H1 (cell line): ENCODE data around the gene DISC1. TPM values are rescaled to one million over a fixed set of nuclear protein-coding genes. Genes with fewer than 3 reads are reported as not detected.

ENCODE experiments used
- CTCF ChIA-PET: fragments of 300-600 bp; sonication (Branson Sonifier 250); formaldehyde crosslinking; loops from one replicate; lab custom pipeline; 2021; ENCODE audit not compliant: partially characterized antibody; lab: Charles Lee
- POLR2A ChIA-PET: fragments of 300-600 bp; sonication (Branson Sonifier 250); formaldehyde crosslinking; loops from one replicate; lab custom pipeline; 2021; ENCODE audit warnings: inconsistent platforms; ENCODE audit not compliant: partially characterized antibody; lab: Charles Lee
- DNase-seq, 2 experiments: peaks; one replicate each; pipeline versions ENCODE4 v3.0.0 to v3.0.0-alpha.2; 2010 to 2022; ENCODE audit warnings: low spot score in 2 of 2, low read depth in 1 of 2, mixed read lengths in 1 of 2
- FAIRE-seq: peaks from 2 replicates; lab custom pipeline; 2011; peaks lifted over from hg19 to GRCh38; lab: Jason Lieb, UNC
- H2AFZ ChIP-seq: 2 replicates; pipeline ENCODE4 v1.8.1; 2012; ENCODE audit warnings: low read length, inconsistent platforms
- H2AK5ac ChIP-seq: 2 replicates; pipeline ENCODE4 v1.6.1; 2013; ENCODE audit warnings: low read depth, low read length
- H2BK120ac ChIP-seq: replicated peaks from 2 replicates; pipeline ENCODE3; 2013; ENCODE audit warnings: low read depth, low read length, inconsistent platforms
- H2BK12ac ChIP-seq: 2 replicates; pipeline ENCODE4 v1.6.1; 2013; ENCODE audit warnings: low read depth, low read length
- H2BK15ac ChIP-seq: 2 replicates; pipeline ENCODE4 v1.6.1; 2013; ENCODE audit warnings: low read length
- H2BK20ac ChIP-seq: 2 replicates; pipeline ENCODE4 v1.6.1; 2013; ENCODE audit warnings: low read length
- H2BK5ac ChIP-seq: 2 replicates; pipeline ENCODE4 v1.6.1; 2013; ENCODE audit warnings: low read depth, low read length
- H3K14ac ChIP-seq: 2 replicates; pipeline ENCODE4 v1.6.1; 2013; ENCODE audit warnings: inconsistent platforms; ENCODE audit not compliant: insufficient read length
- H3K18ac ChIP-seq: 2 replicates; pipeline ENCODE4 v1.6.1; 2013; ENCODE audit warnings: low read length; ENCODE audit errors: extremely low read depth
- H3K23ac ChIP-seq: 2 replicates; pipeline ENCODE4 v1.6.1; 2013; ENCODE audit warnings: inconsistent platforms; ENCODE audit not compliant: insufficient read length
- H3K23me2 ChIP-seq: 2 replicates; pipeline ENCODE4 v1.6.1; 2013; ENCODE audit warnings: low read depth, low read length
- H3K27ac ChIP-seq: 2 replicates; pipeline ENCODE4 v1.6.1; 2011; ENCODE audit warnings: low read depth, low read length, inconsistent platforms
- H3K27me3 ChIP-seq, 4 experiments: replicated peaks in 1 of 4; 1 replicate in 1 of 4; 2 replicates in 3 of 4; pipeline versions ENCODE4 v1.6.1 to v1.8.1; 2011 to 2013; ENCODE audit warnings: low read length in 3 of 4, mild to moderate bottlenecking in 3 of 4, inconsistent platforms in 2 of 4, mixed read lengths in 2 of 4, moderate library complexity in 1 of 4; ENCODE audit not compliant: control insufficient read depth in 3 of 4, insufficient read depth in 3 of 4; ENCODE audit errors: extremely low read depth in 1 of 4
- H3K36me3 ChIP-seq, 4 experiments: 2 replicates each; pipeline versions ENCODE4 v1.6.1 to v1.8.1; 2011 to 2013; ENCODE audit warnings: mild to moderate bottlenecking in 4 of 4, low read length in 3 of 4, moderate library complexity in 2 of 4, control low read depth in 1 of 4, inconsistent platforms in 1 of 4; ENCODE audit not compliant: insufficient read depth in 4 of 4, control insufficient read depth in 2 of 4
- H3K4ac ChIP-seq: replicated peaks from 2 replicates; pipeline ENCODE3; 2013; ENCODE audit warnings: low read length, low read depth, mixed read lengths, inconsistent platforms; ENCODE audit not compliant: insufficient read length
- H3K4me1 ChIP-seq, 4 experiments: replicated peaks in 1 of 4; 1 replicate in 1 of 4; 2 replicates in 3 of 4; pipeline versions ENCODE4 v1.6.1 to v1.8.1; 2011 to 2013; ENCODE audit warnings: low read length in 3 of 4, inconsistent platforms in 2 of 4, mixed read lengths in 1 of 4; ENCODE audit not compliant: insufficient read depth in 4 of 4, control insufficient read depth in 3 of 4
- H3K4me2 ChIP-seq, 2 experiments: 2 replicates each; pipeline versions ENCODE4 v1.6.1 to v1.8.1; 2011 to 2013; ENCODE audit warnings: low read depth in 2 of 2, low read length in 2 of 2, control low read depth in 1 of 2, inconsistent platforms in 1 of 2, mild to moderate bottlenecking in 1 of 2; ENCODE audit not compliant: insufficient read depth in 1 of 2
- H3K4me3 ChIP-seq, 4 experiments: fragments of 200-600, 300-600 bp in 1 of 4; sonication (generic), shearing (Covaris generic), sonication (Bioruptor Twin) in 1 of 4; 2 replicates each; pipeline versions ENCODE4 v1.5.1 to v1.8.1; 2011 to 2016; ENCODE audit warnings: low read length in 4 of 4, low read depth in 3 of 4, control low read depth in 2 of 4, inconsistent platforms in 2 of 4, mild to moderate bottlenecking in 2 of 4, mixed read lengths in 1 of 4, moderate library complexity in 1 of 4; ENCODE audit not compliant: insufficient read depth in 2 of 4; ENCODE audit errors: extremely low read depth in 1 of 4
- H3K56ac ChIP-seq: replicated peaks from 2 replicates; pipeline ENCODE3; 2013; ENCODE audit warnings: low read depth, mild to moderate bottlenecking, mixed read lengths, low read length, inconsistent platforms; ENCODE audit not compliant: insufficient read length
- H3K79me1 ChIP-seq: 2 replicates; pipeline ENCODE4 v1.6.1; 2013; ENCODE audit warnings: low read depth, low read length, control low read depth
- H3K79me2 ChIP-seq, 2 experiments: 2 replicates each; pipeline versions ENCODE4 v1.6.1 to v1.8.1; 2012 to 2013; ENCODE audit warnings: low read length in 2 of 2, mild to moderate bottlenecking in 2 of 2, inconsistent platforms in 1 of 2; ENCODE audit not compliant: insufficient read depth in 2 of 2, control insufficient read depth in 1 of 2
- H3K9ac ChIP-seq, 4 experiments: replicated peaks in 1 of 4; 1 replicate in 1 of 4; 2 replicates in 3 of 4; pipeline versions ENCODE4 v1.6.1 to v1.8.1; 2011 to 2013; ENCODE audit warnings: low read depth in 3 of 4, low read length in 3 of 4, control low read depth in 2 of 4, mild to moderate bottlenecking in 2 of 4, moderate library complexity in 2 of 4, inconsistent platforms in 1 of 4; ENCODE audit errors: extremely low read depth in 1 of 4
- H3K9me3 ChIP-seq, 2 experiments: 2 replicates each; pipeline versions ENCODE4 v1.6.1 to v1.8.1; 2012 to 2013; ENCODE audit warnings: mild to moderate bottlenecking in 2 of 2, moderate library complexity in 2 of 2, control low read depth in 1 of 2, inconsistent platforms in 1 of 2, low read depth in 1 of 2, low read length in 1 of 2, mixed read lengths in 1 of 2; ENCODE audit not compliant: insufficient read depth in 2 of 2
- H4K20me1 ChIP-seq, 2 experiments: replicated peaks in 1 of 2; 2 replicates each; pipeline versions ENCODE3 to v1.8.1; 2011 to 2013; ENCODE audit warnings: inconsistent platforms in 2 of 2, low read length in 2 of 2, mild to moderate bottlenecking in 1 of 2; ENCODE audit not compliant: insufficient read depth in 2 of 2, control insufficient read depth in 1 of 2
- H4K5ac ChIP-seq: 2 replicates; pipeline ENCODE4 v1.6.1; 2013; ENCODE audit warnings: low read length, low read depth, mixed read lengths, inconsistent platforms; ENCODE audit not compliant: insufficient read length
- H4K8ac ChIP-seq: 2 replicates; pipeline ENCODE4 v1.8.0; 2013; ENCODE audit warnings: mild to moderate bottlenecking, moderate library complexity, low read length, inconsistent platforms; ENCODE audit not compliant: insufficient read depth; ENCODE audit errors: extremely low read depth
- H4K91ac ChIP-seq: replicated peaks from 2 replicates; pipeline ENCODE3; 2013; ENCODE audit warnings: low read length, mixed read lengths, inconsistent platforms; ENCODE audit not compliant: insufficient read length
- BCL11A ChIP-seq, 2 experiments: IDR thresholded peaks; one replicate each; pipeline ENCODE4 v1.6.1; 2011; ENCODE audit warnings: low read depth in 2 of 2, low read length in 2 of 2, mild to moderate bottlenecking in 2 of 2
- BRCA1 ChIP-seq: IDR thresholded peaks from 2 replicates; pipeline ENCODE4 v1.6.1; 2012; ENCODE audit warnings: low read depth, low read length, improper control_type of control experiment
- CBX8 ChIP-seq: fragments of 300-800, 300-1000 bp; sonication (generic); IDR thresholded peaks from 2 replicates; pipeline ENCODE4 v1.7.1; 2016; ENCODE audit warnings: low read depth, low read length, borderline replicate concordance
- CTBP2 ChIP-seq: IDR thresholded peaks from 2 replicates; pipeline ENCODE4 v1.7.0; 2011; ENCODE audit warnings: borderline replicate concordance, mild to moderate bottlenecking, moderate library complexity, mixed read lengths, low read length; ENCODE audit not compliant: insufficient read depth, insufficient read length
- EP300 ChIP-seq, 2 experiments: IDR thresholded peaks; 1 replicate in 1 of 2; 2 replicates in 1 of 2; pipeline ENCODE4 v1.6.1; 2011 to 2012; ENCODE audit warnings: low read depth in 2 of 2, low read length in 2 of 2, mild to moderate bottlenecking in 2 of 2, borderline replicate concordance in 1 of 2, inconsistent platforms in 1 of 2, moderate library complexity in 1 of 2
- EZH2 ChIP-seq: fragments of 200-600 bp; sonication (generic); IDR thresholded peaks from 2 replicates; pipeline ENCODE4 v1.7.1; 2012; ENCODE audit warnings: low read depth, mild to moderate bottlenecking, moderate library complexity, low read length, inconsistent platforms; ENCODE audit not compliant: severe bottlenecking
- JUN ChIP-seq: IDR thresholded peaks from 2 replicates; pipeline ENCODE4 v1.6.1; 2011; ENCODE audit warnings: low read depth, mild to moderate bottlenecking, improper control_type of control experiment, low read length
- JUND ChIP-seq: IDR thresholded peaks from 2 replicates; pipeline ENCODE4 v1.6.1; 2011; ENCODE audit warnings: mild to moderate bottlenecking, improper control_type of control experiment, low read length
- MAX ChIP-seq: IDR thresholded peaks from 2 replicates; pipeline ENCODE4 v1.6.1; 2012; ENCODE audit warnings: inconsistent platforms
- RFX5 ChIP-seq: IDR thresholded peaks from 2 replicates; pipeline ENCODE4 v1.6.1; 2011; ENCODE audit warnings: low read depth, low read length, improper control_type of control experiment, borderline replicate concordance
- SP1 ChIP-seq: IDR thresholded peaks from 2 replicates; pipeline ENCODE4 v1.6.1; 2011; ENCODE audit warnings: low read depth, low read length
- WGBS, 2 experiments: shearing (Covaris generic) in 1 of 2; methylation state at CpG; one replicate each; pipeline versions ENCODE4 v1.1.6 to v1.1.7; 2013 to 2015; ENCODE audit warnings: low lambda C conversion rate in 2 of 2, mixed read lengths in 2 of 2, inconsistent platforms in 1 of 2, low coverage in 1 of 2, missing lambda C conversion rate in 1 of 2; ENCODE audit not compliant: insufficient replicate concordance in 2 of 2, insufficient coverage in 1 of 2, insufficient read length in 1 of 2; ENCODE audit errors: extremely low coverage in 1 of 2, missing lambda C conversion rate in 1 of 2; 5-methylcytosine and 5-hydroxymethylcytosine counted together
- polyA plus RNA-seq, 7 experiments: library from polyadenylated mRNA; depleted of rRNA in 3 of 7; stranded (reverse) in 5 of 7; unstranded in 2 of 7; fragments of >200 nt in 5 of 7; fragments of 200-250 nt in 2 of 7; gene quantifications; 1 replicate in 5 of 7; 2 replicates in 1 of 7; 4 replicates in 1 of 7; pipeline versions ENCODE4 v1.2.1 to v1.2.3, GENCODE V29; 2011 to 2013; ENCODE audit warnings: missing spikeins in 2 of 7, mixed read lengths in 2 of 7
- total RNA-seq: library from RNA; stranded (reverse); fragmentation: NEBNext Ultra II Directional; extraction: Animal tissue kit (Norgen Biotek cat#: 25700); gene quantifications from 2 replicates; pipeline ENCODE4 v1.2.1, GENCODE V29; 2021
- TF ChIP-seq, protein P1 (sequence below): IDR thresholded peaks from 2 replicates; pipeline ENCODE4 v1.6.1; 2012; ENCODE audit warnings: low read length, inconsistent platforms

DISC1 gene
- total and polyA plus RNA-seq, 2 of the 8 experiments (the other 6 are each of a cell fraction or from before 2014, with no cell fraction given) = 1.1 to 3.5 TPM

DNA sequence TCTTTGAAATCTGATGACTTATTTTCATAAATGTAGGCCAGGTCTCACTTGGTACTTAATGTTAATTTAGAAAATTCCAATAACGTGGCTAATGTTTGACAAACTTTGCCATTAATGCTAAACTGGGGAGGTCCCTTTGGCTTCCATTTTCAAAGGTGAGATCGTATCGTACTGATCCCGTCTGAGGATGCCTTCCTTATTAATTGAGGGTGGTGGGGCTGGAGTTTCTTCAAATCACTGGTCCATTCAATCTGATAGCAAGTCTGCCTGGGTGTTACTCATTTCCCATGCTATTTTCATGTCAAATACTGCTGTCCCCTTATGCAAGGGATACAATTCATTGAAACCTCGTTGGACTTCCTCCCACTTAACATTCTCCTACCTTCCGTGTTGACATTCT, 327.1 kb downstream of the DISC1 start:
- no peak overlapping the region for H3K14ac ChIP-seq
- H3K27me3 ChIP-seq = no peaks in the 10 kb centered on the region
- FAIRE-seq (no peak), DNase-seq (no peak)
- no peak overlapping the region for H3K4me2 ChIP-seq
- no peak overlapping the region for H2BK12ac ChIP-seq
- H2AFZ ChIP-seq = no peak overlapping the region
- H2BK5ac ChIP-seq = no peak overlapping the region
- H3K56ac ChIP-seq = no peak overlapping the region
- H3K4me3 ChIP-seq = no peak overlapping the region
- no peaks in the 10 kb centered on the region for H3K79me1 ChIP-seq
- no peak overlapping the region for H3K4ac ChIP-seq
- H3K27ac ChIP-seq = no peak overlapping the region
- no peaks in the 10 kb centered on the region for H3K36me3 ChIP-seq
- no peaks in the 10 kb centered on the region for H4K20me1 ChIP-seq
- H3K9ac ChIP-seq = no peak overlapping the region
- H4K91ac ChIP-seq = no peak overlapping the region
- no peak overlapping the region for H2AK5ac ChIP-seq
- H3K18ac ChIP-seq = no peak overlapping the region
- 92% methylated on average over 6 of the region's 6 CpGs; no CpG with 5 or more reads in 1 of the 2 experiments for WGBS, 2 experiments
- H4K5ac ChIP-seq = no peak overlapping the region
- H3K4me1 ChIP-seq = peaks cover 0 to 4% (median 1%) of the 10 kb centered on the region in 4 experiments; a peak in 1 of 7 replicates
- H2BK15ac ChIP-seq = no peak overlapping the region
- no peak overlapping the region for H3K23ac ChIP-seq
- no peak overlapping the region for H2BK120ac ChIP-seq
- no peak overlapping the region for H2BK20ac ChIP-seq
- H3K9me3 ChIP-seq = no peaks in the 10 kb centered on the region; a peak in 1 of 4 replicates
- H4K8ac ChIP-seq = no peak overlapping the region
- CTCF ChIA-PET = interaction anchor here (0.9 to 1.6 kb wide), 4 partner anchors 9 to 22 kb away, joined by 3 to 6 read pairs (median 4); no protein-coding TSS in a partner anchor
- H3K79me2 ChIP-seq = no peaks in the 10 kb centered on the region
- POLR2A ChIA-PET = no interaction called here
- no peaks in the 10 kb centered on the region for H3K23me2 ChIP-seq
- TF ChIP-seq CBX8 (no peak), BRCA1 (no peak), MAX (no peak), BCL11A (IDR thresholded peaks at IDR 0.05; ENCODE audit: low read depth in 2 of 2, low read length in 2 of 2) (no peak), EZH2 (no peak), RFX5 (no peak), JUN (no peak), SP1 (no peak), EP300 (IDR thresholded peaks at IDR 0.05; ENCODE audit: borderline replicate concordance in 1 of 2, low read depth in 2 of 2, low read length in 2 of 2) (no peak), JUND (no peak), CTBP2 (no peak)
- TF ChIP-seq, protein P1, sequence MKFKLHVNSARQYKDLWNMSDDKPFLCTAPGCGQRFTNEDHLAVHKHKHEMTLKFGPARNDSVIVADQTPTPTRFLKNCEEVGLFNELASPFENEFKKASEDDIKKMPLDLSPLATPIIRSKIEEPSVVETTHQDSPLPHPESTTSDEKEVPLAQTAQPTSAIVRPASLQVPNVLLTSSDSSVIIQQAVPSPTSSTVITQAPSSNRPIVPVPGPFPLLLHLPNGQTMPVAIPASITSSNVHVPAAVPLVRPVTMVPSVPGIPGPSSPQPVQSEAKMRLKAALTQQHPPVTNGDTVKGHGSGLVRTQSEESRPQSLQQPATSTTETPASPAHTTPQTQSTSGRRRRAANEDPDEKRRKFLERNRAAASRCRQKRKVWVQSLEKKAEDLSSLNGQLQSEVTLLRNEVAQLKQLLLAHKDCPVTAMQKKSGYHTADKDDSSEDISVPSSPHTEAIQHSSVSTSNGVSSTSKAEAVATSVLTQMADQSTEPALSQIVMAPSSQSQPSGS = no peak
